C4-2B (cell line): ENCODE results near the gene THEM4.

ENCODE experiments used
- H3K27ac ChIP-seq: fragments of 450-650 bp; 2 replicates; pipeline ENCODE4 v1.5.1; 2017
- ZFX ChIP-seq: fragments of 450-650 bp; IDR thresholded peaks from 2 replicates; pipeline ENCODE4 v1.6.1; 2017
- TF ChIP-seq, protein P1 (sequence below): fragments of 450-650 bp; conservative IDR thresholded peaks from 2 replicates; pipeline ENCODE4 v1.5.1; 2017; ENCODE audit warnings: mild to moderate bottlenecking

Gene THEM4

DNA sequence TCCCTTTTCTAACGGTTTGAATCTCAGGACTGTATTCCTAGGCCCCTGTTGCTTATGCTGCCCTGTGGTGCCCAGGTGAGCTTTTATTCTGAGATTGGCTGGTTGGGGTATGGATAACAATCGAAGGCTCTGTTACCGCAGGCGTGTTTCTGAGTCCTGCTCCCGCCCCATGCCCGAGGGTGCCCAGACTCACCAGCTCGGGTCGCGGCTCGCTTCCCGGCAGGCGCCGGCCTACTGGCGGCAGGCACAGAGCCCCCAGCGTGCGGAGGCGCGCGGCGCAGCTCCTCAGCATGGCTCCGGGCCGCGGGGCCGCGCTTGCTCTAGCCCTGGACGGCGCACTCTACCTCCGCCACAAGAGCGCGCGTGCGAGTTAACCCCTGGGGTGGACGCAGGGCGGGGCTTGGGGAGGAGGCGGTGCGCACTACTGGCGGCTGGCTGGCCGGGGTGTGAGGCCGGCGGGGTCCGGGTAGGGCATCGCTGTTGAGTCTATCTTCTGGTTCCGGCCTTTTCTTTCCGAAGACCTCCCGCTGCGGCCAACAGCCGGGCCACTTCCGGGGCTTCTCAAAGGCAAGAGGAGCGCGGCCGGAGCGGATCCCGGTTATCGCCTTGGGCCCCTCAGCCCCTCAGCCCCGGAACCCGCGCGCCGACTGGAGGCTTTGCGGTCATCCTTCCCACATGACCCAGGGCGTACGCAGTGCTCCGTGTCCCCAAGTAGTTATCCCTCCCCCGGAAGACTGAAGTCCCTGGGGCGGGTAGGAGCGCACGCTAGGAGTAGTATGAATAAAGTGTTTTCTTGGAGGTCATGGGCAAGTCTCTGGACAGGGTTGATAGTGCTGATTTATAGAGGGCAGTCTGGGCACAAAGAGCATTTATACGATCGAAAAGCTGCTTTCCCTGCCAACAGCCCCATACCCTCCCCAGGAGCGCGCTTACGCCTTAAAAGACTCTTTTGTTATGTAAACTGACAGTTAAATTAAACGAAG is at the start of gene THEM4:
THEM4 (minus strand) TSS at position 345 of the 983 bp plus-strand sequence; CDS start at position 292, 53 bp downstream.
- peak within 1 kb of the TSS; percentile 92 for H3K27ac ChIP-seq
- TF ChIP-seq, protein P1, sequence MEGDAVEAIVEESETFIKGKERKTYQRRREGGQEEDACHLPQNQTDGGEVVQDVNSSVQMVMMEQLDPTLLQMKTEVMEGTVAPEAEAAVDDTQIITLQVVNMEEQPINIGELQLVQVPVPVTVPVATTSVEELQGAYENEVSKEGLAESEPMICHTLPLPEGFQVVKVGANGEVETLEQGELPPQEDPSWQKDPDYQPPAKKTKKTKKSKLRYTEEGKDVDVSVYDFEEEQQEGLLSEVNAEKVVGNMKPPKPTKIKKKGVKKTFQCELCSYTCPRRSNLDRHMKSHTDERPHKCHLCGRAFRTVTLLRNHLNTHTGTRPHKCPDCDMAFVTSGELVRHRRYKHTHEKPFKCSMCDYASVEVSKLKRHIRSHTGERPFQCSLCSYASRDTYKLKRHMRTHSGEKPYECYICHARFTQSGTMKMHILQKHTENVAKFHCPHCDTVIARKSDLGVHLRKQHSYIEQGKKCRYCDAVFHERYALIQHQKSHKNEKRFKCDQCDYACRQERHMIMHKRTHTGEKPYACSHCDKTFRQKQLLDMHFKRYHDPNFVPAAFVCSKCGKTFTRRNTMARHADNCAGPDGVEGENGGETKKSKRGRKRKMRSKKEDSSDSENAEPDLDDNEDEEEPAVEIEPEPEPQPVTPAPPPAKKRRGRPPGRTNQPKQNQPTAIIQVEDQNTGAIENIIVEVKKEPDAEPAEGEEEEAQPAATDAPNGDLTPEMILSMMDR = peak; percentile 43
- peak; percentile 86 for TF ChIP-seq ZFX

DNA sequence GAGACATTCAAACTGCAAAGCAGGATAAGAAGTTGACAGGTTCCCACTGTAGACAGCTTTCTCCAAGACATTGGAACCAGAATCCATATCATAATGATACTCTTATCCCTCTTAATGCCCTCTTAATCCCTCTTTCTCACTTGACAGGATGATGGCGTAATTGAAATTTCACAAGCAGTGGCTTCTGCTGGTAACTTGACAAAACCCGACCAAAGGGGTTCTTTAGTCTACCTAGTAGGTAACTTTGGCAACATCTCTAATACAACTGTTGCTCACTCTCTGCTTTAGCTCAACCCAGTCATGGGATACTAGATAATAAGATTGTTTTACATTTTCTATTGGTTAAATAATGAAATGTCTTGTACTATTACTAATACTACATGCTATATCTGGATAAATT is 49.6 kb upstream of the THEM4 start:
- no peak overlapping the region for H3K27ac ChIP-seq
- TF ChIP-seq, protein P1 = no peak
- no peak for TF ChIP-seq ZFX

DNA sequence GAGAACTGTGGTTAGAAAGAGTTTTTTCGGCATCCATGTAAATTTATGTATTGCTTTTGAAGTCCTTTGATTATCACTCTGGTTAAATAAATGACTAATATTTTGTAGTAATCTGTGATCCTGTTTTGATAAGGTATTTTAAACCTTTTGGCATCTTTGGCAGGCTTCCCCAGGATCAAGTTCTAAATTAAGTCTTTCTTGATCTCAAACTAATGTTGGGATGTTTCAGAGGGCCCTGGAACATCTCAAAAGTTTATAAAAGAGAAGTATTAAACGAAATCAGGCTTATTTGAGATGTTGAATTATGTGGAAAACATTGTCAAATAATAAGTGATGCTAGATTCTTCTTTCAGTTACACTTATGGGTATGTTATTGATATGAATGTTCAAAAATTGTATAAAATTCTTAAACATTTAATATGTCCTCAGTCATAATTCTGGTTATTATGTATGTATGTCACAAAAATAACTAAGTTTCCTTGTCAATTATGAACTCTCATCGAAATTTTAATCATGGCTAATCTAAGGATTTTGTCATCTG is 47.7 kb upstream of the THEM4 start:
- no peak overlapping the region for H3K27ac ChIP-seq
- TF ChIP-seq, protein P1 = no peak
- no peak for TF ChIP-seq ZFX

DNA sequence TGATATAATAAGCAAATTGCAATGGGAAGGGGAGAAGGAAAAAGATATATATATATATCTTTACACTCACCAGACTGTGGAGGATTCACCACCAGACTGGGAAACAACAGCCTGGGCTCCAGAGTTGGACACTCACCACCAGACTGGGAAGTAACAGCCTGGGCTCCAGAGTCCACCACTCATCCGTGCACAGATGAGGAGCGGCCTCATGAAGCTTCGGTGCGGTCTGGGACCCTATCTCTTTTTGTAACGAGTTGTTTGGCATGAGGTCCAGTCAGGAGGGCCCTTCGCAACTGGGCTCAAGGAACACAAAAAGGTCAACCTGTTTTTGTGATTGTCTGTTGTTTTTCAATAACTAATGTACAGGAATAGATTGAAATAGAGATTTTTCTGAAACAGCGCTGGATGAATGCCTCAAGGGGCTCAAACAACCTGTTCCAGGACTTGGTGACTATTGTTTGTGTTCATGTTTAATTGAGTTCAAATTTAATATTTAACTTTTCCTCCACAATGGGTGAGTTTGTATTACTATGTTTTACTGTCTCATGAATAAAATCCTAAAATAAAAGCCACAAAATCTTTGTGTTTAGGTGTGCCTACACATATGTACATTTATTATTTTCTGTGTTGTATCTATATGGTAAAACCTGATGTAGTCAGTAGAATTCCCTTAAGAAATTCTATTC is 44.2 kb upstream of the THEM4 start:
- H3K27ac ChIP-seq = no peak overlapping the region
- TF ChIP-seq, protein P1 = no peak
- TF ChIP-seq ZFX = no peak

DNA sequence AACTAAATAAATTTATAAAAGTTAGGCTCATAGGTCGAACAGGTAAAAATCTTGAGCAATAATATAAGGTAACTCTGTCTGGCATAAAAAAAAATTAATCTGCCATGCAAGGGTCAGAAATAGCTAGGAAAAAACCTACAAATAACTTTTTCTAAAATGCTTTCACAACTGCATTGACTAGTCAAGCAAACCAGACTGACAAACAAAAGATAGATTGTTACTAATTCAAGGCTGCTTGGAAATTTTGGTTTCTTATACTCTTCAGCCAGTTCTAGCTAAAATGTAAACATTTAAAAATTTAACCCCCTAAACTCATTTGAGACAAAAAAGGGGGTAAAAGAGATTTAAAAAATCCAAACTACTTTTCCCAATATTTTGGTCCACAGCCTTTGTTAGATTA is 43.5 kb upstream of the THEM4 start:
- TF ChIP-seq ZFX = no peak
- TF ChIP-seq, protein P1 = no peak
- H3K27ac ChIP-seq = no peak overlapping the region

DNA sequence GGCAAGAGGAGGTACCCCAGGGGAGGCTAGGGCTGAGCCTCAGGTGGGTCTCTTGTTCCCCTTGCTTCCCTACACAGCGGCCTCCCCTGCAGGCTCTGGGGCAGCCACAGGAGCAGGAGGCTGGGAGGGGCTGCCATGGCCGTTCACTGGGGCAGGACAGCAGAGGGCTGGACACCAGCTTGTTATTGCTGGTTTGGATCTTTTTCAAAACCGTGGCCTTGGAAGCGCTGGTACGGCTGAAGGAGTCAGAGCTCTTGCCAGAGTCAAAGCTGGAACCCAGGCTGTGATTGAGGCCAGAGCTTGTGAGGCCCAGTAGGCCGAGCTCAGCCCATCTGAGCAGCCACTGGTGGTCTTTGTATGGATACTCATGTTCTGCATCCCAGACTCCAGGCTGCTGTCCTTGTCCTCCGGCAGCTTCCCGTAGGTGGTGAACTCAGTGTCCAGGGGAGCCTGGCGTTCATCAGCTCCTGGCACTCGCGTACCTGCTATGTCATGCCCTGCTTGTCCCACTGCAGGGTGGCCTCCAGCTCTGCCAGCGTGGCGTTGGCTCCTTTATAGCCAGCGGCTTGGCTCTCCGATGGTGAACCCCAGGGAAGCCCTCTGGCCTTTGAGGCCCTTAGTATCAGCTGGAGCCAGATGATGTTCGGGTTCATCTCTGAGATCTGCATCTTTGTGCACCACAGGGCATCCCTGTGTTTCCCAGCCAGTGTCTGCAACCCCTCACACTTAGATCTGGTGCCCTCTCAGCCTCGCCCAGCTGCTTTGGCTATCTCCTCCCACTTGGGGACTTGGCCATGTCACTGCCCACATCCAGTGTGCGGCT is 40.3 kb upstream of the THEM4 start:
- TF ChIP-seq, protein P1 = no peak
- TF ChIP-seq ZFX = no peak
- no peak overlapping the region for H3K27ac ChIP-seq
